GM19035 (cell line): Measurements from ENCODE around the gene SMAP1.
"Not testable (repeated sequence)": the region's sequence is repeated elsewhere in the genome, so short reads cannot be mapped to it uniquely, and the experiment has no call there.

Experiments
- ATAC-seq: cut with Tn5 transposase; IDR thresholded peaks from one replicate; pipeline ENCODE4 v1.9.1; 2021; ENCODE audit not compliant: unreplicated experiment

SMAP1 gene

DNA sequence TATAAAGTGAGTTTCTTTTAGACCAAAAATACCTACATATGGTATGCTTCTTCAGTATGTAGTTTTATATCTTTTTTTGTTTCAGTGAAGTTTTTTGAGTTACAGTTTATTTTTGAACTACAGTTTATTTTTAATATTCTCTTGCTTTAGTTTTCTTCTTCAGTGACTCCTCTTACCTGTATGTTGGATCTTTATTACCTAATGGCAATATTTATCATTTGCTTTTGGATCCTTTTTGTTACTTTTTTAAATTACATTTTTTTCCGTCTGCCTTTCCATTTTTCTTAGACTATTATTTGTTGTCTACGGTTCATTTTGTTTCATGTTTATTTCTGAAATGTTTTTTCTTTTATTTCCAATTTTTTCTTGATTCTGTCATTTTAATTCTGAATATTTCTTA, 71.9 kb downstream of the SMAP1 start:
- ATAC-seq, result no peak

DNA sequence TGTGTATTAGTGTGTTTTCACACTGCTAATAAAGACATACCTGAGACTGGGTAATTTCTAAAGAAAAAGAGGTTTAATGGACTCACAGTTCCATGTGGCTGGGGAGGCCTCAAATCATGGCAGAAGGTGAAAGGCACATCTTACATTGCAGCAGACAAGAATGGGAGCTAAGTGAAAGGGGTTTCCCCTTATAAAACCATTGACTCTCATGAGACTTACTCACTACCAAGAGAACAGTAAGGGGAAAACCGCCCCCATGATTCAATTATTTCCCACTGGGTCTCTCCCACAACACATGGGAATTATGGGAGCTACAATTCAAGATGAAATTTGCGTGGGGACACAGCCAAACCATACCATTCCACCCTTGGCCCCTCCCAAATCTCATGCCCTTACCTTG, 73.1 kb downstream of the SMAP1 start:
- ATAC-seq, result not testable (repeated sequence)

DNA sequence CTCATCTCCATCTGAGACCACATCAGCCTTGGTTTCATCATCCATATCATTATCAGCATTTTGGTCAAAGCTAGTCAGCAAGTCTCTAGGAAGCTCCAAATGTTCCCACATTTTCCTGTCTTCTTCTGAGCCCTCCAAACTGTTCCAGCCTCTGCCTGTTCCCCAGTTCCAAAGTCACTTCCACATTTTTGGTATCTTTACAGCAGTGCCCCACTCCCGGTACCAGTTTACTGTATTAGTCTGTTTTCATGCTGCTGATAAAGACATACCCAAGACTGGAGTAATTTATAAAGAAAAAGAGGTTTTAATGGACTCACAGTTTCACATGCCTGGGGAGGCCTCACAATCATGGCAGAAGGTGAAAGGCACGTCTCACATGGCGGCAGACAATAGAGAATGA, 74.8 kb downstream of the SMAP1 start:
- not testable (repeated sequence) for ATAC-seq

DNA sequence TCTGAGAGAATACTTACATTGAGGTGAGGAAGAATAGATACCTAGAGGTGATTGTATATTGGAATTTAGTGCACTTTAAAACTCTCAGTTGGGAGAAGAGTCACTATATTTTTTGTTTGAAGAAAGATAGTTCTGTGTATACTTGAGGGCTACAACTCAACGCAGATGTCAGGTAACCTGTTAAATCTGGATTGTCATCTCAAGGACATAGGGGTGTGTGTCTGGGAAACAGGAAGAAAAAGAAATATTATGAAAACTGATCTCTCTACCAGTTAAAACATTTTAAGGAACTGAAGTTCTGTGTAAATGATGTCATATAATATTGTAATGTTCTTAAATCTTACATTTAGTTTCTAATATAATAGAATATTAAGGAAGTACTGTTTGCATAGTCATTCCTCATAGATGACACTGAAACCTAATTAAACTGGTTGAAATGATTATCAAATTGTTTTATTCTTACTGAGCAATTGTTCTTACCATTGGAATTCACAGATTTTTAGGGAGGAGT, 86.2 kb downstream of the SMAP1 start:
- no peak for ATAC-seq

DNA sequence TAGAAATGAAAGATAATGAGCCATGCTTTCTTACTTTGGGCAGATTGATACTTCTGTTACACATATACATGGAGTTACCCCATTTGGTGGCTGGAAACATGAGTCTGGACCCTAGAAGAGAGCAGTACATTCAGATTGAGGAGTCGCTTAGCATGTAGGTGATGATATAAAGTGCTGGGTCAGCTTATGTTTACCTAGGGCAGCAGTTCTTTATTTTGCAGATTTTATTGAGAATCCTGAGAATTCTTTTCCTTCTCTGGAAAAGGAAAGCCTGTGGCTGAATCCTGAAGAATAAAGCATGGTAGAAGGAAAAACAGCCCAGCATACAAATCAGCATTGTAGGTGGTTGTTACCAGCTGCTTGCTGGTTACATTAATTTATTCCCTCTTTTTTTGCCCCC, 91.2 kb downstream of the SMAP1 start:
- ATAC-seq, result no peak

DNA sequence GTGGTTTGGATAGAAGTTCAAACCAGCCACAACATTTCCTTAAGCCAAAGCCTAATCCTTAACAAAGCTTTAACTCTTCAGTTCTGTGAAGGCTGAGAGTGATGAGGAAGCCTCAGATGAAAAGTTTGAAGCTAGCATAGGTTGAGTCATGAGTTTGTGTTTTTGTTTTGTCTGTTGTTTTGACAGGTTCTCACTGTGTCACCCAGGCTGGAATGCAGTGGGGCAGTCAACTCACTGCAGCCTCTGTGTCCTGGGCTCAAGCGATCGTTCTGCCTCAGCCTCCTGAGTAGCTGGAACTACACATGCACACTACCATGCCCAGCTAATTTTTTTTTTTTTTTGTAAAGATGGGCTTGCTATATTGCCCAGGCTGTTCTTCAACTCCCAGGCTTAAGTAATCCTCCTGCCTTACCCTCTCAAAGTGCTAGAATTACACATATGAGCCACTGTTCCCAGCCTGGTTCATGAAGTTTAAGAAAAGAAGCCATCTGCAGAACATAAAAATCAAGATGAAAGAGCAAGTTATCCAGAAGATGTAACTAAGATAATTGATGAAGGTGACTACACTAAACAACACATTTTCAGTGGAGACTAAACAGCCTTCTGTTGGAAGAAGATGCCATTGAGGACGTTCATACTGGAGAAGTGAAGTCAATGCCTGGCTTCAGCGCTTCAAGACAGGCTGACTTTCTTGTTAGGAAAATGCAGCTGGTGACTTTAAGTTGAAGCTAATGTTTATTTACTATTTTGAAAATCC, 96.2 kb downstream of the SMAP1 start:
- no peak for ATAC-seq

DNA sequence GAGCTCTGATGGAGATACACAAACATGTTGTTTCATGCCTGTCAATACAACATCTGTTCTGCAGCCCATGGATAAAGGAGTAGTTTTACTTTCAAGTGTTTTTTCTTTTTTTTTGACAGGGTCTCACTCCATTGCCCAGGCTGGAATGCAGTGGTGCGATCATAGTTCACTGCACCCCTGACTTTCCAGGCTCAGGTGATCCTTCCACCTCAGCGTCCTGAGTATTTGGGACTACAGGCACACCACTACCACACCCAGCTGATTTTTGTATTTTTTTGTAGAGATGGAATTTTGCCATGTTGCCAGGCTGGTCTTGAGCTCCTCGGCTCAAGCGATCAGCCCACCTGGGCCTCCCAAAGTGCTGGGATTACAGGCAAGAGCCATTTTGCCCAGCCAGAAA, 97.0 kb downstream of the SMAP1 start:
- no peak for ATAC-seq

DNA sequence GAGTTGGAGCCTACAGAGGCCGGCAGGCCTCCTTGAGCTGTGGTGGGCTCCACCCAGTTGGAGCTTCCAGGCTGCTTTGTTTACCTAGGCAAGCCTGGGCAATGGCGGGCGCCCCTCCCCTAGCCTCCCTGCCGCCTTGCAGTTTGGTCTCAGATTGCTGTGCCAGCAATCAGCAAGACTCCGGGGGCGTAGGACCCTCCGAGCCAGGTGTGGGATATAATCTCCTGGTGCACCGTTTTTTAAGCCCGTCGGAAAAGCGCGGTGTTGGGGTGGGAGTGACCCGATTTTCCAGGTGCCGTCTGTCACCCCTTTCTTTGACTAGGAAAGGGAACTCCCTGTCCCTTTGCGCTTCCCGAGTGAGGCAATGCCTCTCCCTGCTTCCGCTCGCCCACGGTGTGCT, 103.7 kb downstream of the SMAP1 start:
- ATAC-seq, result not testable (repeated sequence)

DNA sequence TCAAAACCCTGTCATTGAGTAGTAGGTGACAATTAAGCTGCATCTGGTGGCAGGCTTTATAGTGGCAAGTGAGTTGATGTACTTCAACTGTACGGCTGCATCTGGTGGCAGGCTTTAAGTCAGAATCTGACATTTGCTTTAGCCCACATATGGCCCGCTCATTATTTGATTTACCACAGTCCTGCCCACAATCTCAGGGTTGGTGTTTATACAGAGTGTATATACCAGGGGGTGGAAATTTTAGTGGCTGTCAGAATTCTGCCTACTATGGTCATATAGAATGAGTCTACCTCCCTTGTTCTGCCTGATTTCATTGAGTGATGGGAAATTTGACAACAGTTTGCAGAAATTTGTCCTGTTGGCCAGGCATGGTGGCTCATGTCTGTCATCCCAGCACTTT, 112.3 kb downstream of the SMAP1 start:
- no peak for ATAC-seq

DNA sequence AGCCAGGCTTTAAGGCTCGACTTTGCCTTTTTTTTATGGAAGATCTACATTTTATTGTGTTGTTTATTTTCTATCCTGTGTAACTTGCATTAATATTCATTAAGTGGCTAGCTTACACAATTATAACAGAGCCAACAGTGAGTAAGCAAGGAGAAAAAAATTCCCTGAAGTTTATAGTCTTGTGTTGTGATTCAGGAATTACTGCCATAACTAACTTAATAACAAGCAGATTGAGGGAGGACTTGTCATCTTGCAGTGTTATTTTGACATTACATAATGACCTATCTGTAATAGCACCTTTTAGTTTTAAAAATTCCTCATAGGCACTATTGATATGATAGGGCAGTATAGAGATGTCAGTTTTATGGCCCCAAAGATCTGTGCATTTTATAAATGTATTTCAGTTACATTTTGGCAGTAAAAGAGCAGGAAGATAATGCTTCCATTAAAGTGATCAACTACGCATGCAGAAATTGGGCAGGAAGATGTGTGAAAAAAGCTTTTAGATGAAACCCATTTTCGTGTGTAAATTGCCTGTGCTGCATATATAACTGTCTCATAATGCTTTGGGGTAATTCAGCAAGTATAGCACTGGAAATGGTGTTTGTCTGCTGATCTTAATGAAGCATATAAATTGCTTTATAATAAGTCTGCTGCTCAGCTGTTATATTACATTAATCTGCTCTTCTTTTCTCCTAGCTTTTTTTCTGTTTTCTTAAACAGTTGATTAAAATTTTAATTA, 123.0 kb downstream of the SMAP1 start:
- no peak for ATAC-seq

DNA sequence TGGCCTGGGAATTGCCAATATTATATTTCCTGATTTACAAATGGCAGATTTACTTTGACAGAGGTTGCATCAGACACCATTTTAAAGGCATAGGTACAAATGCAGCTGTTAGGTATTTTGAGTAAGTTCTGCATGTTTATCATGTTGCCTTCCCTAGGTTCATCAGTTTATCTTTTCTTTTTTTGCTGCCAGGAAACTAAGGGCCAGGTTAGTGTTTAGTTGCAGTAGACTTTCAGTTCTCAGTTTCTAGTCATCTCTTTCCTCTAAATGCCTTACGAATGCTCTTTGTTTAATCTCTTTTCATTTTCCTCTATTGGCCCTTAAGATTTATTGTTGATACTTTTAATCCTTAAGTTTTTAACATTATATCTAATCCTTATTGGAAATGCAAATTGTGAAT, 129.9 kb downstream of the SMAP1 start:
- no peak for ATAC-seq

DNA sequence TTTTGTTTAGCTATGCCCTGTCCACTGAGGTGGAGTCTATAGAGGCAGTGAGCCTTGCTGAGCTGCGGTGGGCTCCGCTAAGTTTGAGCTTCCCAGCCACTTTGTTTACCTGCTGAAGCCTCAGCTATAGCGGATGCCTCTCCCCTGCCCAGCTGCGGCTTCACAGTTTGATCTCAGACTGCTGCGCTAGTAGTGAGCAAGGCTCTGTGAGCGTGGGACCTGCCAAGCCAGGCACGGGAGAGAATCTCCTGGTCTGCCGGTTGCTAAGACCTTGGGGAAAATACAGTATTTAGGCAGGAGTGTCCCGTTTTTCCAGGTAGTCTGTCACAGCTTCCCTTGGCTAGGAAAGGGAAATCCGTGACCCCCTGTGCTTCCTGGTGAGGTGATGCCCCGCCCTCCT, 138.4 kb downstream of the SMAP1 start:
- ATAC-seq, result no peak

DNA sequence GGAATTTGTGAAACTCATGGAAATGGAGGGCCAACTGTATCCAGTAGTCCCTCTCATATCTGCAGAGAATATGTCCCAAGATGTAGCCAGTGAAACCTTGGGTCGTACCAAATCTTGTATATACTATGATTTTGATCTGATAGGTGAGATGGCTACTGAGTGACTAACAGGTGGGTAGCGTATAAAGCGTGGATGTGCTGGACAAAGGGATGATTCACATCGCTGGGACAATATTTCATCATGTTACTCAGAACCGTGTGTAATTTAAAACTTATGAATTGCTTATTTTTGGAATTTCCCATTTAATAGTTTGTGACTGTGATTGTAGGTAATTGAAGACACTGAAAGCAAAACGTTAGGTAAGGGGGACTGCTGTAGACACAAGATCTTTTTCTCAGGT, 144.1 kb downstream of the SMAP1 start:
- no peak for ATAC-seq

DNA sequence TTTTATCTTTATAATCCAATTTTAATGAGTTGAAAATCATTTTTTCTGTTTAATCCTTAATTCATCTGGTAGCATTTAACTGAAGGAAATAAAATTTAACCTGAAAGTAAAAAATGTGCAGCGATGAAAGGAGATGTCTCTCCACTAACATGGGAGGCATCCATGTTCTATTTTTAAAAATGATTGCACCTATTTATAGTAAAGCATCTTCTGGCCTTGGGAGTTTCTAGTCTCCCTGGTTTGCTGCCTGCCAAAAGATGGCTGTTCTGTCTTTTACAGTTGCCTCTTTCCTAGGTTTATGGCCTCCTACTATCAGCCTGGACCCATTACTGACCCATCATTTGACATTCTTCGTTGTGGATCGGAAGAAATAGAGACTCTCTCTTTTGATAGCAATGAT, 146.2 kb downstream of the SMAP1 start:
- ATAC-seq, result no peak

DNA sequence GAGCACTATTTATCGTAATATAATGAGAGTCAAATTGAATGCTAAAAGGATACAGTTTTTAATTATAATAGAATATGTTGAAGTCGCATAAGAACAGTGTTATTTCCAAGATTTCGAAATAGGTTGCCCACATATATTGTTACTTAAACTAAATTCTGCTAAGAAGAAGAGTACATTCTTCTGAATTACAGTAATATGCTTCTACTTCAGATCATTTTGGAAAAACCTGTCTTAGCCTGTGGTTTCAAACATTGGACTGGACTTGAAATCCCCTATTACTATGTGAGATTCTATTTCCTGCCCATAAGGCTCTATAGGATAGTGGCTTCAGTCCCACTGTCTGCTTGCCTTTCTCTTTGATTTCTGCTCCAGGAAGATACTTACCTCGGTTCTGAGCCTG, 152.0 kb downstream of the SMAP1 start:
- no peak for ATAC-seq

DNA sequence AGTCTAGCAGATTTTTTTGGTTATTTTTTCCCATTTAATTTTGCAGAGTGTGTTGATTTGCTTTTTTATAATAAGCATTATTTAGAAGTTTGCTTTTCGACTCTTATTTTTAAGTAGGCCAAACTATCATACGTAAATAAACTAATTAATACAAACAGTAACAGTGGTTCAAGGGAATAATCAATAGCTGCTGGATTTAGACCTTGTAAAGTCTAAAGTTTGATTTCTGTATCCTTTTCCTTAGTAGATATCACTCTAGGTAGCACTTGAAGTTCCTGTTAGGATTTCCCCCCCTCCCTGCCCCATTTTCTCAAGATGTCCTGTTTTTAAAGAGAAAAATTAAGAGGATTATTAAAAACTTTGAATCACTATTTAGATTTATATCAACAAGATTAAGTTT, 153.1 kb downstream of the SMAP1 start:
- ATAC-seq, result no peak

DNA sequence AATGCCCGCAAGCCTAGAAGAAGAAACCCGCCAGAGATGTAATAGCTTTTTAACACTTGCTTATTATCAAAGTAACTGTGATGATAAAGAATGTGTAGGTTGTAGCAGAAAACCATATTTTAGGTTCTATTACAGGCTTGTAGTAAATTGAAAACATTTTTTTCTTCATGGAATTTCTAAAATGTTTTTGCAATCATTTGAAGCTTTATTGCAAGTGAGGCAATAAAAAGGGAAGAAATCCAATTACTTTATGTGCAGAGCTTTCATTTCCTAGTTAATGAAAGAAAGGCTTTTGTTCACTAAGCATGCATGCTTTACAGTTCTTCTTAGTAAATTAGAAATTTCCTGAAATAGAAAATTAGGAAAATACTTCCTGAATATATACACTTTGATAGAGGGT, 154.1 kb downstream of the SMAP1 start:
- ATAC-seq, result no peak

DNA sequence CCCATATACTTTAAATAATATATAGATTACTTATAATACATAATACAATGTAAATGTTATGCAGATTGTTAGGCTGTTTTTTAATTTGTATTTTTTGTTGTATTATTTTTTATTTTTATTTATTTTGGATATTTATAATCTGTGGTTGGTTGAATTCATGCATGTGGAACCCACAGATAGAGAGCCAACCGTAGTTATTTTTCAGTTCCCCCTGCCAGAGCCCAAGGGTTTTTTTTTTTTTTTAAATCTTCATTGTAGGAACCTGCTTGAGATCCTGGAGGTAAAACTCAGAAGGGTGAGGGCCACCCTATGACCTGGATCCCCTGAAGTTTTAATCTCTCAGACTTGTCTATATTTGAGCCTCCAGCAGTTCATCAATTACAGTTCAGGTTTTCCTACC, 156.0 kb downstream of the SMAP1 start:
- no peak for ATAC-seq

DNA sequence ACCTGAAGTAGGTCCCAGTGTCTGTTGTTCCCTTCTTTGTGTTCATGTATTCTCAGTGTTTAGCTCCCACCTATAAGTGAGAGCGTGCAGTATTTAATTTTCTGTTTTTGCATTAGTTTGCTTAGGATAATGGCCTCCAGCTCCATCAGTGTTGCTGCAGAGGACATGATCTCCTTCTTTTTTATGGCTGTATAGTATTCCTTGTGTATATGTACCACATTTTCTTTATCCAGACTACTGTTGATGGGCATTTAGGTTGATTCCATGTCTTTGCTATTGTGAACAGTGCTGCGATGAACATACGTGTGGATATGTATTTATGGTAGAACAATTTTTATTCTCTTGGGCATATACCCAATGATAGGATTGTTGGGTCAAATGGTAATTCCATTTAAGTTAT, 163.7 kb downstream of the SMAP1 start:
- ATAC-seq, result no peak

DNA sequence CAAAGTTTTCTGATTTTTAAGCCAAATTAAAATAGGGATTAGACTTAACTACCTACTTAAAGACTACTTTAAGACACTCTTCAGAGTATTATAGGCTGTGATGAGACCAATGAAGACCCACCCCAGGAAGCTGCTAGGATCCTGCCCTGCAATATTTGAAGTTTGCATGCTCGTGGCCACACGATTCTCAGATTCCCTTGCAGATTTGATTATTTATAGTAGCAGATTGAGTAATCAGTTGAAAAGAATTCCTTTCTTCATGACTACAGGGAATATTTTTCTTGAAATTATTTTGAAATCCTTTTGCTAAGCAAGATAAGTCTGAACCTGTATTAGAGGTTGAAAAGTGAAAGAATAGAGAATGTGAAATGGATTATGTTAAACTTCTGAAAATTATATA, 166.8 kb downstream of the SMAP1 start:
- no peak for ATAC-seq

DNA sequence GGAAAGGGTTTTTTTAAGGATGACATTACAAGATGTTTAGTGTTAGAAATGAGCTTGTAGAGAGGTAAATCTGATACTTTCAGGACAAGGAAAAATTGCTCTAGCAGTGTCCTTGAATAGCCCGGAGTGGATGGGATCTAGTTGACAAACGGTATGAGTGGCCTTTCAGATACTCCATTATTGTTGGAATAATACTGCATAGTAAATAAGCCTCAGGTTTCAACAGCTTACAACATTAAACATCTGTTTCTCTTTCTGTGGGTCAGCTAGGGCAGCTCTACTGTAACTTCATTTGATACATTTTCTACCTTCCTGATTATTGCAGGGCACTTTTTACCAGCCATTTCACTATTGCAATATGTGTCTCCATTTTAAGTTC, 171.2 kb downstream of the SMAP1 start:
- ATAC-seq, result no peak
